Right ventricle myocardium inferior (tissue), 1 donor: ENCODE data around the gene SC5D. TPM values are rescaled to one million over a fixed set of nuclear protein-coding genes. Genes with fewer than 3 reads are reported as not detected.
A peak's percentile ranks its signal among the peaks of the same experiment; 100 is the strongest.

Source experiments
- ATAC-seq: fragments of 200-7000 bp; cut with Tn5 transposase; one replicate; pipeline ENCODE4 v1.9.1; 2020; ENCODE audit warnings: mild to moderate bottlenecking, moderate library complexity
- DNase-seq: peaks from one replicate; pipeline ENCODE4 v3.0.0; 2021; ENCODE audit errors: missing footprints
- intact Hi-C: fragments of 100-400 bp; cut with DNase I; formaldehyde crosslinking; loops from one replicate; pipeline ENCODE4 v1.11.0; 2022
- long read RNA-seq: library from polyadenylated mRNA; unstranded; transcript quantifications from one replicate; pipeline ENCODE4 v2.0.0, GENCODE V29; 2021
- total RNA-seq: library from RNA; stranded (reverse); fragmentation: NEBNext Ultra II Directional; extraction: Animal tissue kit (Norgen Biotek cat#: 25700); gene quantifications from one replicate; pipeline ENCODE4 v1.2.1, GENCODE V29; 2021
- donor health status: DM: no; HTN: yes; CAD: no; lungs with severe emphysema.

The SC5D gene
- total RNA-seq: 24.4 TPM
- long read RNA-seq, transcript SC5D-201 (5 exons, 2,456 nt): major isoform, 10 of 11 reads
- long read RNA-seq, partial matches to known transcripts: 0 of 11 reads
- long read RNA-seq, other reads (novel, unspliced or antisense): 1 of 11 reads

GRCh38 chr11:121292495-121293287, at the start of gene SC5D:
Gene SC5D, plus strand, starts transcription at chr11:121292771. Its CDS starts 10,605 bp downstream, at chr11:121303376.
- peak; percentile 98 for DNase-seq
- intact Hi-C loops: no loop called here
- ATAC-seq: peak; percentile 99

DNA sequence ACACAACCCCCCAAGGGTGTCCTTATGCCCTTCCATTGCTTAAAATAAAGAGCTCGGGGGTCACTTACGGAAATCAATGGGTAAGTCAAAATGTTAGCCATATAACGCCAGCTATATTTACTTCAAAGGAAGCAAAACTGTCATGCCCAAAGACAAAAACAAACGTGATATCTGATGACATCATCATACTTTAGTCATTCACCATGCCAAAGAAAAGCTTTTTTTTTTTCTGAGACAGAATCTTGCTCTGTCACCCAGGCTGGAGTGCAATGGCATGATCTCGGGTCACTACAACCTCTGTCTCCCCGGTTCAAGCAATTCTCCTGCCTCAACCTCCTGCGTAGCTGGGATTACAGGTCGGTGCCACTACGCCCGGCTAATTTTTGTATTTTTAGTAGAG, 47.7 kb upstream of the SC5D start:
- ATAC-seq: no peak
- intact Hi-C loops: no loop called here

GRCh38 chr11:121246021-121246768, 46.4 kb upstream of the SC5D start:
- intact Hi-C loops: no loop called here
- ATAC-seq: no peak
- no peak for DNase-seq

More for the DNA sequence above, 47.7 kb upstream of the SC5D start:
- DNase-seq: no peak

DNA sequence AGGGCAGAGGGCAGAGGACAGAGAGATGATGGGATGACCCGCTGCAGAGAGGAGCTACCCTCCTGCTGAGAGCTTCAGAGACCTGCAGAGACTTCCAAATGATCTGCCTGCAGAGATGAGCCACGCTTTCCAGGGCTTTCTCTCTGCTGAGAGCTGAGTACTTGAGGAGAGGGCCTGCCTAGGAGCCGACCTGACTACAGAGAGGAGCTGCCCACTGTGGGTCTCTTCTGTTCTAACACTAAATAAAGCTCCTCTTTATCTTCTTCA, 45.9 kb upstream of the SC5D start:
- ATAC-seq: no peak
- intact Hi-C loops: no loop called here
- no peak for DNase-seq

GRCh38 chr11:121248496-121248895, 44.1 kb upstream of the SC5D start:
- DNase-seq (no peak), ATAC-seq (no peak)
- intact Hi-C loops: loop anchor here (2.0 kb wide), 1 partner anchor 342 kb away; no protein-coding TSS in a partner anchor

DNA sequence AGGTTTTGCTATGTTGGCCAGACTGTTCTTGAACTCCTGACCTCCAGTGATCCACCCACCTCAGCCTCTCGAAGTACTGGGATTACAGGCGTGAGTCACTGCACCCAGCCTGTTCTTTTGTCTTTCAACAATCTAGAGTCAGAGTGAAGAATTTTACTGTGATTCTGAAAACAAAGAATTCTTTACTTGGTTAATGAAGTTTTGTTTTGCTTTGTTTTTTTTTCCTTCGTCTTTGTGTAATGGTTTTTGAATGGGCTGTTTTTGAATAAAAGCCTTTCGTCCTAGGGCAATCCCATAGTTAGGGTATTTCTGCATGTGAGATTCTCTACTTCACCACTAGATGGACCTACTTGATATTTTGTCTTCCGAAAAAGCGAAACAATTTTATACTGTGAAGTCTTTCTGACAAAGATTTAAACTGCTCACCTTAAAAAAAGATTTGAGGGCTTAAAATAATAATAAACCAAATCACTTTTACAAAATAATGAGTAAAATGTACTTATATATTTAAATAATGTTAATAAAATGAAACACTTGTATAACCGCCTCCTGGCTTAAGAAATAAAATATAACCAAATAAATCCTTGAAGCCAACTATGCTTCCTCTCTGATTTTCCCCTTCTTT, 43.4 kb upstream of the SC5D start:
- intact Hi-C loops: loop anchor here (2.0 kb wide), 1 partner anchor 342 kb away; no protein-coding TSS in a partner anchor
- ATAC-seq (peak; percentile 52), DNase-seq (no peak)

DNA sequence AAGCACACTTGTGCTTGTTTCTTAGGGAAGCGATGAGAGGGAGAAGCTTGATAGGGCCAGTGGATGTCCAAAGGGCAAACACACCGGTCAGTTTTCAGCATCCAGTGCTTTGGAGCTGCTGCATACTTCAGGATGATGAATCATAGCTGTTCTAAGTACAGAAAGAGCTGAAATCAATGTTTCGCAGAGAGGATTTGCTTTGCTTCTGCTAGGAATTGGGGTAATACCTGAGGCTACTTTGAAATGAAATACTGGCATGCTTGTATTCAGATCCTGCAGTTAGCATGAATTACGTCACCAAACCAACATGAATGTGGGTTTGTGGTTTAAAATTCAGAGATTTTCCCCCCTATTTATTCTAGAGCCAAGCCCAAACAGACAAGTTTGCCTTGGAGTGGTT, 41.7 kb upstream of the SC5D start:
- ATAC-seq (no peak), DNase-seq (no peak)
- intact Hi-C loops: no loop called here

DNA sequence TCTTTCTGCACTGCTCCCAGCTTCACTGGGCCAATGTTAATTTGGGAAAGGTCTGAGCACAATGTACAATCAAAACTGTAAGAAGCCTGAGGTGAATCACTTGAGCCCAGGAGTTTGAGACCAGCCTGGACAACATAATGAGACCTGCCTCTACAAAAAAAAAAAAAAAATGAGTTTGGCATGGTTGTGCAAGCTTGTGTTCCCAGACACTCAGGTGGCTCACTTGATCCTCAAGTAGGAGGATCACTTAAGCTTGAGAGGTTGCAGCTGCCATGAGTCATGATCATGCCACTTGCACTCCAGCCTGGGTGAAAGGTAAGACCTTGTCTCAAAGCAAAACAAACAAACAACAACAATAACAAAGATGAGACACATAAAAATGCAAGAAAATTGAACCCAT, 38.6 kb upstream of the SC5D start:
- DNase-seq (no peak), ATAC-seq (no peak)
- intact Hi-C loops: no loop called here

DNA sequence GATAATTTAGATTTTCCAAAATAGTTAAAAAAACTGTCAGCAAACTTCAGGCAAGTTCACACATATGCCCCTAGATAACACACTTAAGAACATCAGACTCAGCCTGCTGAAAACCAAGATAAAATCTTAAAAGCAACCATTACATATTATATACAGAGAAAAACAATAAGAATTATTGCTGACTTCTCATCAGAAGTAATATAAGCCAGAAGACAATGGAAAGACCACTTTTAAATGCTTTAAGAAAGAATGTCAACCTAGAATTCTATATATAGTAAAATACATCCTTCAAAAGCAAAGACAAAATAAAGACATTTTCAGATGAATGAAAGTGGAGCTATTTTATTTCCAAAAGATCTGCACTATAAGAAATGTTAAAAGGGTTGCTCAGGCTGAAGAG, 37.8 kb upstream of the SC5D start:
- intact Hi-C loops: no loop called here
- DNase-seq: no peak
- no peak for ATAC-seq

GRCh38 chr11:121255473-121256125, 37.0 kb upstream of the SC5D start:
- no peak for DNase-seq
- ATAC-seq: no peak
- intact Hi-C loops: no loop called here

DNA sequence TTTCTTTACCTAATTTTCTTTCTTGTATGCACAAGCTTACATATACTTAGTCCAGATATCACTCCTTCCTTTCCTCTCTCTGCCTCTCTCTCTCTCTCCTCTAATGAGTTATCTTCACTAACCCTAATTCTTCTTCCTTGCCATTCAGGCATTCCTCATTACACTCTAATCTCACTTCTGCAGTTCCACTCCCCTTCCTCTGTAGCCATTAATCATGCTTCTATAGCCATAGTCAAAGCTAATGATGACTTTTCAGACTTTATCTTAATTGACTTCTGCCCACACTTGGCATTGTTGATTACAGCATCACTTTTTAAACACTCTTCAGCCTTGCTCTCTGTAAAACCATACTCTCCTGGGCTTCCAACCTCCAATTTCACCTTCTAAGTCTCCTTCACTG, 35.3 kb upstream of the SC5D start:
- DNase-seq: no peak
- intact Hi-C loops: no loop called here
- ATAC-seq: no peak

DNA sequence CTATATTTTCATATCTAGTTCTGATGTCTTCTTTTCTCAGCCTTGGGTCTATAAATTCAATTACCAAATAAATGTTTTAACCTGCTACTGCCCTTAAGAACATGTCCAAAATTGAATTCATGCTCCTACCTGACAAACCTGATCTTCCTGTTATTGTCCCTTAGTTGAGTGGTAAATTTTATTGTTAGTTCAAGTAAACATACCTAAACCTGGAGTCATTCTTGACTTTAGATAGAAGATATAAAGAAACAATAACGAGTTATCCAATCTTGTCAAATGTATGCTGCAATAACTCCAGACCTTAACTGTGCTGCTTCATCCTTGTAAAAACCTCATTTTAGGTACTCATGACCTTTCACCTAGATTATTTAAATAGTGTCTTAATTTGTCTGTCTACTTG, 34.6 kb upstream of the SC5D start:
- no peak for ATAC-seq
- no peak for DNase-seq
- intact Hi-C loops: no loop called here

DNA sequence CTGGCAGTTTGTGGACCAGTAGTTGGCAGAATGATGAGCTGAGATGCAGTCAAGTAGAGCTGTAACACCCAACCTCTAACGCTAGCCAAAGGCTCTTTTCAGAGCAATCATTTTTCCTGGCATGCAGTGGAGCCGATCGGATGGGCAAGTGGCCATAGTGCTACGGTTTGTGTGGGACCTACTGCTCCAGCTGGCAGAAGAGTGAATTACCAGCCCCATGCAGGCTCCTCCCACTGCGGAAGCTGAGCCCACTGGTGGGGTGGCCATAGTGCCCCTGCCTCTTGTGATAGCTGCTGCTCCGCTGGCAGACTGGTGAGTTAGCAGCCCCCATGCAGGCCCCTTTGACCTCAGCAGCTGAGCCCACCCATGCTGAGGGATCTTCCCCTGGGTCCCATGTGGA, 27.0 kb upstream of the SC5D start:
- DNase-seq: no peak
- intact Hi-C loops: no loop called here
- ATAC-seq: no peak

DNA sequence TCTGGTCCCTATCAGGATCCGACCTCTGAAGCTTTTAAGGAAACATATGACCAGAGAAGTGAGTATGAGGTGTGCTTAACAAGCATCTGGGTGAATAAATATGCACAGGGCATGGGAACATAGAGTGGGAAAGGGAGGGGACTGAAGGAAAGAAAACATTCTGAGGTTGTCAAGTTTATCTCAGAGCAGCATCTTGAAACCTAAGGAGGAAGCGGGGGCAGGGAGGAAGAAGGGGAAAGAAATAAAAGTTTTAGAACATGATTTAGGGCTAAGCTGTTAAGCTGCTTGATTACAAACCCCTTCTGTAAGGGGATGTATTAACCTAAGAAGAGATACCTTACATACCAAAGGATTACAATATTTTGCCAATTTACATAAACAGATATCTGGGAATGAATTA, 24.0 kb upstream of the SC5D start:
- ATAC-seq: no peak
- DNase-seq: no peak
- intact Hi-C loops: no loop called here

GRCh38 chr11:121270001-121270678, 22.4 kb upstream of the SC5D start:
- ATAC-seq (no peak), DNase-seq (no peak)
- intact Hi-C loops: no loop called here

DNA sequence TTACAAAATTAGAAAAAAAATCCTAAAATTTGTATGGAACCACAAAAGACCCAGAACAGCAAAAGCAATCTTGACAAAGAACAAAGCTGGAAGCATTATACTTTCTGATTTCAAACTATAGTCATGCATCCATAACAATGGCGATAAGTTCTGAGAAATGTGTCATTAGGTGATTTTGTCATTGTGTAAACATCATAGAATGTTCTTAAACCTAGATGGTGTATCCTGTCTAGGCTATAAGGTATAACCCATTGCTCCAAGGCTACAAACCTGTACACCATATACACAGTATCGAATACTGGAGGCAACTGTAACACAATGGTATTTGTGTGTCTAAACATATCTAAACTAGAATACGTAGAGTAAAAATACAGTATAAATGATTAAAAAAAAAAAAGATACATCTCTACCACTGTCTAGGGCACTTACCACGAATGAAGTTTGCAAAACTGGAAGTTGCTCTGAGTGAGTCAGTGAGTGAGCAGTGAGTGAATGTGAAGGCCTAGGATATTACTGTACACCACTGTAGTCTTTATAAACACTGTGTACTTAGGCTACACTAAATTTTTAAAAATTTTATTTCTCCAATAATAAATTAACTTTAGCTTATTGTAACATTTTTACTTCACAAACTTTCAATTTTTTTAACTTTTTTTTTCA, 18.1 kb upstream of the SC5D start:
- ATAC-seq: no peak
- intact Hi-C loops: no loop called here
- no peak for DNase-seq

DNA sequence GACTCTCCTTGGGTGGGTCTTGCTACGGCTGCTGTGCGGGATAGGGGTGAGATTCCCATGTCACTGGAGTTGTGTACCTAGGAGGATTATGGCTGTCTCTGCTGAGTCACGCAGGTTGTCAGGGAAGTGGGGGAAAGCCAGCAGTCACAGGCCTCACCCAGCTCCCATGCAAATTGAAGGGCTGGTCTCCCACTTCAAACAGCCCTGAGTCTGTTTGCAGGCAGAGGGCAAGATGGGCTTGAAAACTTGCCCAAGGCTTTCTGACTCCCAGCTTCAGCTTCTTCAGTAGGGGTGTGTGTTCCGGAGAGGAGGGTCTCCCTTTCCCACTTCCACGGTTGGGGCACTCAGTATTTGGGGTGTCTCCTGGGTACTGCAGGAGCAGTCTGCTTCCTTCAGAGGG, 10.9 kb upstream of the SC5D start:
- DNase-seq (no peak), ATAC-seq (no peak)
- intact Hi-C loops: no loop called here

- ATAC-seq (no peak), DNase-seq (no peak)
- intact Hi-C loops: no loop called here
Observed at GRCh38 chr11:121282386-121282785, 10.2 kb upstream of the SC5D start.
